Activated T-cell treated with anti-CD3 and anti-CD28 coated beads, Interleukin-2, amount 50 U/mL, for 72 hours (primary cell): ENCODE results near the gene ERN1. TPM values are rescaled to one million over a fixed set of nuclear protein-coding genes. Genes with fewer than 3 reads are reported as not detected.

Source experiments
- ATAC-seq, 2 donors: fragments of 150-1000 bp; cut with Tn5 transposase; replicated peaks in 1 of 2; 2 replicates each; pipeline ENCODE4 v1.10.0; 2021; ENCODE audit warnings: moderate library complexity in 2 of 2, mild to moderate bottlenecking in 1 of 2
- DNase-seq, 2 donors: peaks; one replicate each; pipeline ENCODE4 v3.0.0; 2021 to 2022; ENCODE audit warnings: mixed read lengths in 1 of 2
- H3K27ac Mint-ChIP-seq: one replicate; pipeline ENCODE4 v1.8.0; 2022; ENCODE audit warnings: mild to moderate bottlenecking, moderate library complexity, mixed read lengths
- H3K27me3 Mint-ChIP-seq: one replicate; pipeline ENCODE4 v1.8.0; 2022; ENCODE audit warnings: low read depth, mixed read lengths
- H3K36me3 Mint-ChIP-seq, 2 donors: one replicate each; pipeline ENCODE4 v1.8.0; 2022; ENCODE audit warnings: mixed read lengths in 2 of 2, mild to moderate bottlenecking in 1 of 2; ENCODE audit not compliant: insufficient read depth in 2 of 2
- H3K4me1 Mint-ChIP-seq: one replicate; pipeline ENCODE4 v1.8.0; 2022; ENCODE audit warnings: low read depth, mixed read lengths
- H3K4me3 Mint-ChIP-seq, 2 donors: one replicate each; pipeline ENCODE4 v1.8.0; 2022; ENCODE audit warnings: mild to moderate bottlenecking in 2 of 2, mixed read lengths in 2 of 2, moderate library complexity in 2 of 2
- H3K9me3 Mint-ChIP-seq, 2 donors: one replicate each; pipeline ENCODE4 v1.8.0; 2022; ENCODE audit warnings: mixed read lengths in 2 of 2
- total RNA-seq, 2 donors: library from RNA; stranded (reverse); gene quantifications; one replicate each; pipeline ENCODE4 v1.2.3, GENCODE V29; 2022

ERN1 gene
- total RNA-seq, 2 donors from 2014 or later, result 58.1 to 98.3 TPM

DNA sequence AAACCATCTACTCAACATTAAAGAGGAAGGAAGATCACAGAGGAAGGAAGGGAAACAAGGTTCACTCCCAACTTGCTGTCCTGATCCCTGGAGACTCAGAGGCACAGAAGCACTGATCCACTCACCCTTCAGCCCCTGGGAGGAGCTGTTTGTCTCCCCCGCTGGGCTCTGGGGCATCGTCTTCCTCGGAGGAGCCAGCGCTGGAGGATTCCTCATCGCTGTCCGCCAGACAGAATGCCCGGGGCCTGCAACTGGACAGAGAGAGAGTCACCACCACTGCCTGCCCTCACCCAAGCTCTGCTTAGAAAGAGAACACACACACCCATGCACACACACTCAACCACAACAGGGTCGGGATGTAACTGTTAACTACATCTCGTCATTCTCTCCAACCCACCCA lies 24.8 kb upstream of the ERN1 start:
- peak overlapping the region; percentile 41 for H3K27ac Mint-ChIP-seq
- H3K4me3 Mint-ChIP-seq, result no peak overlapping the region
- H3K9me3 Mint-ChIP-seq, result no peaks in the 10 kb centered on the region
- peaks cover 0 to 3% of the 10 kb centered on the region in 2 donors for H3K36me3 Mint-ChIP-seq
- no peaks in the 10 kb centered on the region for H3K27me3 Mint-ChIP-seq
- H3K4me1 Mint-ChIP-seq, result peaks cover 12% of the 10 kb centered on the region
- DNase-seq (no peak), ATAC-seq (peak in 1 of 2 donors; percentile 3)

DNA sequence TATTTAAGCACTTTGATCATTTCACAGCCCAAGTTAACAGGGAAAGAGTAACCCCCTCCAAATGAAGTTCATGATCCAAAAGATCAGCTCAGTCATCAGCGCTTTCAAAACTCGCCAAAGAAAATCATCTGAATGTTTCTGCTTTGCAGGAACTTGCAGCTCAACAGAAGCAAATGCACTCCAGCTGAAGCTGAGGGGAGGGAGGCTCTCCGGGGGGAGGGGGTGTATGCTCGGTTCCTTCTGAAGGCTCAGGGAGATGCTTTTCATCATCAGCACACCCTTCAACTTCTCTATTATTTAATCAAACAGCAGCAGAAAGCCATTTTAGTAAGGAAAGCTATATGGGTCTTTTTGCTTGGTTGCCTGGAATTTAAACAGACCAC lies 24.4 kb upstream of the ERN1 start:
- Mint-ChIP-seq H3K27ac (peak overlapping the region; percentile 41), H3K4me3 (no peak overlapping the region), H3K27me3 (no peaks in the 10 kb centered on the region), H3K4me1 (peaks cover 12% of the 10 kb centered on the region), H3K36me3 (peaks cover 0 to 3% of the 10 kb centered on the region in 2 donors), H3K9me3 (no peaks in the 10 kb centered on the region)
- DNase-seq, result no peak
- no peak for ATAC-seq

DNA sequence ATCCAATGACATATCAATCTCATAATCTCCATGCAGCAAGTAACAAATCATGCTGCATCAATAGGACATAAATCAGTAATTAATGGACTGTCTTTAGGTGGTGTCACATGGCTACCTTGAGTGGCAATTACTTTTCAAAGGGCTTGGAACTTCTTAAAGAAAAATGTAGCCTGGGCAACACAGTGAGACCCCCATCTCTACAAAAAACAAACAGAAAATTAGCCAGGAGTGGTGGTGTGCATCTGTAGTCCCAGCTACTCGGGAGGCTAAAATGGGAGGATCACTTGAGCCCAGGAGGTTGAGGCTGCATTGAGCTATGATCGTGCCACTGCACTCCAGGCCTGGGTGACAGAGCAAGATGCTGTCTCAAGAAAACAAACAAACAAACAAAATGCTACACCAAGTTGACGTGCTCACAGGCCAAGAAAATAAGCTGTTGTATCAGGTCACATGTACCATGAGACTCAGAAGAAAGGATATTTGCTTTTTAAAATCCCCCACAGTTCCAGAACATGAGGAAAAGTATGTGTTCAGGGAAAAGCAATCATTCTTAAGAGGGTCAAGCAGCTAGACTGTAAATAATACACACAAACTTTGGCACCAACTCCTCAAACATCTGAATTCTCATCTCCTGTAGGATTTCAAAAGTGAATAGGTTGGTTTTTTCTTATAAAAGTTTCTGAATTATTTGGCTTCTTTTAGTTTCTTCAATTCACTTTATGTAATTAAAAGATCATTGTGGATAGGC lies 23.8 kb upstream of the ERN1 start:
- peaks cover 0 to 4% of the 10 kb centered on the region in 2 donors for H3K36me3 Mint-ChIP-seq
- ATAC-seq, result no peak

DNA sequence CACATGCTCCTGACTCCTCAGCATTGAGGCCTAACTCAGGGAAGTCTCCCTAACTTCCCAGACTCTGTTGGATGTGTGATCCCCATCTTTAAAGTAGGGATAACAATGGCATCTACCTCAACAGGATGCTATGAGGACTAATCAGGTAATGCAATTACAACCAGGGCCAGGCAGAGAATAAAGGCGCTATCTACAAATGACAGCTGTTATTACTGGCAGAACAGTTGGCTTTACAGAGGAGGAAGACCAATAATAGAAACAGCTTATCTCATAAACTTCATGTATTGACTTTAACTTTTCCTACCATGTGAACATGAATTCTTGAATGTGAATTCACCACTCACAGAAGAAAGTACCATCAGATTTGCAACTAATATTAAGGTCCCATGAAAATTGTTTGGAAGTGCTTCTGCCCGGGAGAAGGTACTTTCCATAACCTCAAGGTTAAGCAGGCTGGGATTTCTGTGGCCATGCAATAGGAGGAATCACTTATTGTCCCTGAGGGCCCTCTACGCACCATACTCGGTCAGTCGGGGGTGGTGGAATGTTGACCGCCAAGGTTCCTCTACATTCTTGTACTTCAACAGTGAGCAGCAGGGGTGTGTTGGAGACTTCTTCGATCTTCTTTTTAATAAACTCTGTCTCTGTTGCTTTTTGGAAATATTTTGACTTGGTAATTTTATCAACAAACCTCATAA lies 22.6 kb upstream of the ERN1 start:
- no peaks in the 10 kb centered on the region for H3K9me3 Mint-ChIP-seq
- peaks cover 0 to 8% of the 10 kb centered on the region in 2 donors for H3K36me3 Mint-ChIP-seq
- no peak for ATAC-seq
- no peak overlapping the region for H3K27ac Mint-ChIP-seq
- DNase-seq, result no peak
- H3K4me3 Mint-ChIP-seq, result no peak overlapping the region
- H3K4me1 Mint-ChIP-seq, result peaks cover 25% of the 10 kb centered on the region
- no peaks in the 10 kb centered on the region for H3K27me3 Mint-ChIP-seq

More for the DNA sequence above, 23.8 kb upstream of the ERN1 start:
- Mint-ChIP-seq H3K9me3 (no peaks in the 10 kb centered on the region), H3K27ac (no peak overlapping the region), H3K27me3 (no peaks in the 10 kb centered on the region), H3K4me3 (no peak overlapping the region), H3K4me1 (peaks cover 13% of the 10 kb centered on the region)
- no peak for DNase-seq

DNA sequence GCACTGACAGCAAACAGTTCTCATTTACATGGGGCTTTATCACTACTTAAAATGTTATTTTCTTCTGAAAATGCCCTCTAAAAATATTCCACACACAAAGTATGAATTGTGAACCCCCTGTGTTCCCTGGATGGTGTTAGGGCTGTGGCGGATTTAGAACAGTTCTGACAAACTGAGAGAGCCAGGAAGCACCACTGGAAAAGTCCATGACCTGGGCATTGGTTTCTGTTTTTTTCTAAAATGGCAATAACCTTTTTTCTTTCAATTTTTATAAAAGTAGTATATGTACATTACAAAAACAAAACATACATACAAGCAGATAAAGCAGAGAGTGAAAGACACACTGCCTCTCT lies 21.0 kb upstream of the ERN1 start:
- peaks cover 37% of the 10 kb centered on the region for H3K4me1 Mint-ChIP-seq
- H3K36me3 Mint-ChIP-seq, result peaks cover 6 to 16% of the 10 kb centered on the region in 2 donors
- H3K4me3 Mint-ChIP-seq, result no peak overlapping the region
- ATAC-seq (no peak), DNase-seq (no peak)
- no peaks in the 10 kb centered on the region for H3K27me3 Mint-ChIP-seq
- H3K9me3 Mint-ChIP-seq, result no peaks in the 10 kb centered on the region
- no peak overlapping the region for H3K27ac Mint-ChIP-seq

DNA sequence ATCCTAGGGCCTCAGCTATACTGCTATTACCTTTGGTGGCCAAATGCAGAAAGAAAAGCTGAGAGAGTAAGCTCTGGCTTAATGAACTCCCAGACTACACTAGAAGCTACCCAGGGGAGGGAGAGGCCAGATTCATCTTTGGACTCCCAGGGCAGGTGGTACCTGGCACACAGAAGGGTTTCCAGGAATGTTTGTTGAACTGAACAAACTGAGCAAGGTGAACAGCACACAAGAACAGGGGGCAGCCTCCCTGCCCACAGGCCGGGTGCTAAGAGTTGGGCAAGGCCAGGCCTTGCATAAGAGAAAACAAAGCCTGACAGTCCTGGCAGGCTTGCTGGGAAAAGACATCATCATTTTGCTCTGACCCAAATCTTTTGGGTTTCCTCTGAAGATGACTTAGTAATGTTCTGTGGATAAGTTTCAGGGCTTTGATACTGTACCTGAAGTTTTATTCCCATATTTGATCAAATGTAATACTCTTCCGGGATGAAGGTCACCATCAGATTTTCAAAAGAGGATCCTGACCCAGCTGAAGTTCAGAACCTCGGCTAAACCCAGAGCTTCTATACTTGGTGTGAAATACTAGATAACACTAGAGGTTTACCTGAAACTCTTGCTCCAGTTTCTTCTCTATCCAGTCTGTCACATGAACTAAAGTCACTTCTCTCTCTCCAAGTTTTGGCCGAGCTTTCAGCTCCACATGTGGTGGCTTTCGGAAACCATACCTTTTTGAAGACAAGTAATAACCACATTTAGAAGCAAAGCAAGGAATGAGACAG lies 20.5 kb upstream of the ERN1 start:
- DNase-seq (no peak), ATAC-seq (no peak)
- H3K9me3 Mint-ChIP-seq, result no peaks in the 10 kb centered on the region
- peaks cover 6 to 16% of the 10 kb centered on the region in 2 donors for H3K36me3 Mint-ChIP-seq
- H3K27me3 Mint-ChIP-seq, result no peaks in the 10 kb centered on the region
- H3K4me1 Mint-ChIP-seq, result peaks cover 36% of the 10 kb centered on the region
- H3K27ac Mint-ChIP-seq, result no peak overlapping the region
- no peak overlapping the region for H3K4me3 Mint-ChIP-seq

DNA sequence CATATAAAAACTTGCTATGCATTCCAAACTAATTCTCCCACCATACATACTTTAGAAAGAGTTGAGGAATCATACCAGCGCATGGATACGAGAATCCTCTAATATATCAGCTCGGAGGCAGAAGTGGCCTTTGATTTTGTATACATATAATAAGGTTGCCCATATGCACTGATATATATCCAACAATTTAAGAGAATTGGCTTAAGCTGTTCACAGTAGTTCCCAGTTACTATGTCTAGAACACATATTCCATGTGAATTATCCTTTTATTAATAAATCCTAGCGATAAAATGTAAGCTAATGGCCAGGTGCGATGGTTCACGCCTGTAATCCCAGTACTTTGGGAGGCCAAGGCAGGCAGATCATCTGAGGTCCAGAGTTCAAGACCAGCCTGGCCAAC lies 19.3 kb upstream of the ERN1 start:
- Mint-ChIP-seq H3K9me3 (no peaks in the 10 kb centered on the region), H3K4me3 (no peak overlapping the region), H3K27me3 (no peaks in the 10 kb centered on the region), H3K4me1 (peaks cover 32% of the 10 kb centered on the region), H3K36me3 (peaks cover 6 to 16% of the 10 kb centered on the region in 2 donors), H3K27ac (no peak overlapping the region)
- DNase-seq (no peak), ATAC-seq (no peak)

DNA sequence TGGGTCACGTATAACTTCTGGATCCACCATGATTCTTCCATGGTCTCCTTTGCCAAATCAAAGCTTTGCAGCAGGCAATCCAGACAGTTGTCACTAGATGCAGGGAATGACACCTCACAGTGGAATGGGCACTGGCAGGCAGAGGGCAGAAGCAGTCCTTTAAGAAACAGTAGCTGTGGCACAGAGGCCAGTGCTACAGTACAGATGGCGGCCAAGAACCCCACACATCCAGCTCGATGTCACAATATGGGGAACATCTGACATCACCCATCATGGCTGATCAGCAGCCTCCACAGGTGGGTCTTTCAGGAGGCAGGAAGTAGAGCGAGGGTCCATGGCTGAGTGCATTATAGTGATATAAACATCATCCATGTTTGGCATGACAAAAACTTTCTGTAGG lies 18.8 kb upstream of the ERN1 start:
- Mint-ChIP-seq H3K4me3 (no peak overlapping the region), H3K36me3 (peaks cover 6 to 16% of the 10 kb centered on the region in 2 donors), H3K4me1 (peaks cover 32% of the 10 kb centered on the region), H3K27ac (peak overlapping the region; percentile 52), H3K9me3 (no peaks in the 10 kb centered on the region), H3K27me3 (no peaks in the 10 kb centered on the region)
- ATAC-seq (no peak), DNase-seq (no peak)

DNA sequence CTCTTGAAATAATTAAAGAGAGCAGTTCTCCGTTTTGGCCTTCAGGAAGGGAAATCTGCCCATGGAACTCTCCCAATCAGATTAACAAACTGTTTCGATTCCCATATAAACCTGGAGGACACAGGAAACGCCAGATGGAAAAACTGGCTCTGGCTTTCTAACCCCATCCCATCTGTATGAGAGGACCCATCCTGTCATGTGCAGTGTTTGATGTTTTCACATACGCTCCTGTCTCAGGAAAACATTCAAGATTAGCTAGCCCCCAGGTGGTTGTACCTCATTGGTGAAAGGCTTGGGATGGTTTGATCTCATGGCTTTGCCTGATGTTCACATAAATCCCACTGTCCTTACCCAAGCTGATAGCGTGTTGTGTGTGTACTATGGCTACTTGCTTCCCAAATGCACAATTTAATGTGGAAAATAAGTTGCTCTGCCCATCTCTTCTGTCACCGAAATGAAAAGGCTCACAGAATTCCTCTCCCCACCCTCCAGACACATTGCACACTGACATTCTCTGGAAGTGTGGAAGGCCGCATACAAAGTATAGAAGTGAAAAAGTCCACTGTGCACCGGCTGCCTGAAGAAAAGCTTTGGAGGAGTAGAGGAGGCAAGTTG lies 18.2 kb upstream of the ERN1 start:
- Mint-ChIP-seq H3K27ac (peak overlapping the region; percentile 52), H3K9me3 (no peaks in the 10 kb centered on the region), H3K4me3 (peak overlapping the region in 1 of 2 donors; percentile 10), H3K4me1 (peaks cover 32% of the 10 kb centered on the region), H3K36me3 (peaks cover 6 to 16% of the 10 kb centered on the region in 2 donors), H3K27me3 (no peaks in the 10 kb centered on the region)
- DNase-seq (no peak), ATAC-seq (no peak)

DNA sequence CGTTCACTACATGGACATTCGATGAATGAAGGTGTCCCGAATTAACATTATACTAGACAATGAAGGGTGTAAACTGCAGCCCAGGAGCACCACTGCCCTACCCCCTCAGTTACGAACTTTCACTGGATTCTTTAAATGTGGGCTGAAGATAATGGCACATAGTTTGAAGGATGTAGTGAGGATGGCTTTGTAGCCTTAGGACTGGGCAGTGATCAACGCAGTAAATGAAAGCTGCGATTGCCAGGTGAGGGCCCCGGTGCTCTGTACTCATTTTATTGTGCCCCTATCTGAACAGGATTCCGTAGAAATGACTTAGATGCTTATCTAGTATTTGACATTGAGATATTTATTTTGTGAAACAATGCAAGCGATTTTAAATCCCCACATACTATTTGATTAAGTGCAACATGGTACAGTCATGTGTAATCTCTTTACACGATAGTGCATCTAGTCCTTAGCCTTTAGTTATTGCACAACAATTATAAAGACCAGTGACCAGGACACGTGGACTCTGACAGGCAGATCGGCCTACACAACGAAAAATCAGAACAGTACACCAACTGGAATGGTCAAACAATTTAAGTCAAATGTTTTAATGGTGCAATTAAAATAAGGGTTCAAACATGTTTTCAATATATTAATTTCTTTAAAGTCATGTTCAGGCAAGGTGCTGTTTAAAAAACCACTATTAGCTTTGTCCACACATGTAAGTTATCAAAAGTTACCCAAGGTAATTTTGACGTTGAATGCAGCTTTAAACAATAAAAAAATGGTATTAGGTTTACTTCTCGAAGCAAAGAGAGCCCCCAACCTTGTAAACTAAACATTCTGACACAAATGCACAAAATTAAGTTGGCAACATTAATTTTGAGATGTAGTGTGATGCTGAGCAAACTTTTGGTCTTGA lies 17.4 kb upstream of the ERN1 start:
- DNase-seq (no peak), ATAC-seq (no peak)
- peaks cover 6 to 13% of the 10 kb centered on the region in 2 donors for H3K36me3 Mint-ChIP-seq
- H3K27ac Mint-ChIP-seq, result no peak overlapping the region
- H3K9me3 Mint-ChIP-seq, result no peaks in the 10 kb centered on the region
- peaks cover 32% of the 10 kb centered on the region for H3K4me1 Mint-ChIP-seq
- no peak overlapping the region for H3K4me3 Mint-ChIP-seq
- no peaks in the 10 kb centered on the region for H3K27me3 Mint-ChIP-seq

DNA sequence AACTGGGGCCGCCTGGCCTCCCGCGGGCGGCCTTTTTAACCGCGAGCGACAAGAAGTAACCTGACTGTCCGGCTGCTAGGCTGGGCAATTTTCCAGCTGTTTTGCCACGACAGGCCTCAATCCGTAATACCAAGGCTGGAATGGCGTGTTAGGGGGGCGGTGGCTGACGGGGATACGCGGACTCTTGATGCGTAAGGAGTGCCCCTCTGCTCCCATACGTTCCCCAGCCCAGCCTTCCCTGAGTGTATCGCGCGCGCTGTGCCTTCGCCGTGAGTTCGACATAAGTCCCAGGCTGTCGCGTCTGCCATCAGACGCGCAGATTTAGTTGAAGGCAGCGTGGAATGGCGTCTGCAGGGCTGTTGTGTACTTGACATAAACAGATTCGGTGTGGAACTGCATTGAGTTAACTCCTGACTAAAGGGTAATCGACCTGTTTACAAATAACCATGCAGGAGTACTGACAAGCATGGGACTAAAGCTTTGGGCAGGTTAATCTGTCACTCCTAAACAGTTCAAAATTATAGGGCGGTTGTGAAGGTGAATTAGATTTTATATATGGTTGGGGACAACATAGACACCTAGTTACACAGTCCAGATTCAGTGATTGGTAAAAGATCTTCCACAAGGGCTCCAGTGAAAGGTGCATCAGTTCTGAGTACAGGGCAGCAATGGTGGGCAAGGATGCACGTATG lies 16.6 kb upstream of the ERN1 start:
- H3K4me3 Mint-ChIP-seq, result no peak overlapping the region
- H3K27me3 Mint-ChIP-seq, result no peaks in the 10 kb centered on the region
- H3K36me3 Mint-ChIP-seq, result peaks cover 6 to 13% of the 10 kb centered on the region in 2 donors
- DNase-seq (peak in 1 of 2 donors; percentile 45), ATAC-seq (peak; percentile 7 to 8)
- H3K9me3 Mint-ChIP-seq, result no peaks in the 10 kb centered on the region
- no peak overlapping the region for H3K27ac Mint-ChIP-seq
- H3K4me1 Mint-ChIP-seq, result peaks cover 32% of the 10 kb centered on the region
